NCI-H82 treated with DMSO at 0.1 percent for 48 hours (cell line): ENCODE measurements around the gene KCTD14.
"Not testable (repeated sequence)": the region's sequence is repeated elsewhere in the genome, so short reads cannot be mapped to it uniquely, and the experiment has no call there.

Experiments used
- DNase-seq: peaks from one replicate; lab custom pipeline; 2025; ENCODE audit not compliant: unreplicated experiment; lab: John Stamatoyannopoulos, UW

Gene KCTD14

DNA sequence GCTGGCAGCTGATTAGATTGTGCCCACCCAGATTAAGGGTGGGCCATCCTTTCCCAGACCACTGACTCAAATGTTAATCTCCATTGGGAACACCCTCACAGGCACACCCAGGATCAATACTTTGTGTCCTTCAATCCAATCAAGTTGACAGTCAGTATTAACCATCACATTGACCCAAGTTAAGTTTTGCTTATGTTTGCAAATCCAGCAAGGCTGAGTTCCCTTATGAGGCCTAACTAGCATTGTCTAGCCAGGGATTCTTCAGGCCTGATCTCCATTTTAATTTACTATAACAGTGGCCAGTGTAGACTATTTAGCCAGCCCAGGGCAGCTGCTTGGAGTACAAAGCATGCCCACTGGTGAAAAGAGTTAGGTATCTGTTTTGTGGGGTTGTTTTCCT lies 2.3 kb upstream of the KCTD14 start:
- no peak for DNase-seq

DNA sequence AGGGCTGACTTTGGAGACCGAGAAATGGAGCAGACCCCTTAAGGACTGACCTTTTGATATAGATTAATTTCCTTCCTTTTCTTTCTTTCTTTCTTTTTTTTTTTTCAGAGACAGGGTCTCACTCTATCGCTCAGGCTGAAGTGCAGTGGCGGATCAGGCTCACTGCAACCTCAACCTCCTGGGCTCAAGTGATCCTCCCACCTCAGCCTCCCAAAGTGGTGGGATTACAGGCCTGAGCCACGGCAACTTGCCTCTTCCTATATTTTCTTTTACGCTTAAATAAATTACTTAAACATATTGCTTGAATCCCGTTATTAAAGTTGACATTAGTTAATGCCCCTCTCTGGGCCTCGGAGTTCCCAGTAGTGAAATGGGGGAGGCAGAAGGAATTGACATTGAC lies 350 bp upstream of the KCTD14 start:
- no peak for DNase-seq

DNA sequence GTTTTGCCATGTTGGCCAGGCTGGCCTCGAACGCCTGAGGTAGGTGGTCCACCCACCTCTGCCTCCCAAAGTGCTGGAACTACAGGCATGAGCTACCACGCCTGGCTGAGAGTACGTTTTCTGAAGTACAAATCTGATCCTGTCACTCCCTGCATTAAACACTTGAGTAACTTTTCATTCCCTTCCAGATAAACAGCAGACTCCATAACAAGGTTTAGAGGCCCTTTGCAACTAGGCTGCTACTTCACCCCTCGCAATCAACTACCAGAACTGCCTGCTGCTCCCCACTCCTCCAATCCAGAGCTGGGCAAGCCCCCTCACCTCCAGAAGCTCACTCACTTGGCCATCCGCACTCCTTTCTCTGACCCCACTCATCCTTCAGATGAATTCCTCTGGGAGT lies 1.5 kb downstream of the KCTD14 start:
- no peak for DNase-seq

DNA sequence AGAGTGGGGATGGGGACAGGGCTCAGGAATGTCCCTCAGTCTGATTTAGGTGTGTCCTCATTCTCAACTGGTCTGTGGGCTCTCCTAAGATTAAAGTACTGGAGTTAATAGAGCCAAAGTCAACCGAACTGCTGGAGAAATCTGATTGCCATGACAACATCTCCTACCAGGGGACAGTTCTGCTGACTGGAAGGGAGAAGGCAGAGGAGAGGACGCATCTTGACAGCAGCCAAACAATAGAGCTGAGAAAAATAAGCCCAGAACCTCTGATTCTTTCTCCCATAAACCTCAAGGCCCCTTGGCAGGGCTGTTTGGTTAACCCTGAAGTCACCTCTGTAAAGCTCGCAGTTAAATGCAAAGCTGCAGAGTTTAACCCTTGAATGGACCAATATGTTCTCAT lies 2.8 kb downstream of the KCTD14 start:
- DNase-seq: no peak

DNA sequence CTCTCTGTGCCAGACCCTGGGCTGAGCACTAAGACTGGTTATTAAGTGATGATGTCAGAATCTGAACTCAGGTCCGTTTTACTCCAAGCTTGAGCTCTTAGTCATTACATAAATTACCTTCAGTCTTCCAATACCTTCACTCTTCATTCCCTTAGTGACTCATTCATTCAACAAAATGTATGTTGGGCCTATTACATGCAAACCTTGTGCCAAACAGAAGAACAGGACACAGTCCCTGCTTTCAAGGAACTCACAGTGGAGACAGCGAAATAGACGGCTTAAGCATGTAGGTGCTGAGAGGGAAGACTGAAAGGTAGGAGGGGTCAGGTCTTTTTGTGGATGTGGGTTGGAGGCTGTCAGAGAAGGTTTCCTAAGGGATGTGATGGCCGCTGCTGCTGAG lies 3.3 kb downstream of the KCTD14 start:
- DNase-seq: no peak

DNA sequence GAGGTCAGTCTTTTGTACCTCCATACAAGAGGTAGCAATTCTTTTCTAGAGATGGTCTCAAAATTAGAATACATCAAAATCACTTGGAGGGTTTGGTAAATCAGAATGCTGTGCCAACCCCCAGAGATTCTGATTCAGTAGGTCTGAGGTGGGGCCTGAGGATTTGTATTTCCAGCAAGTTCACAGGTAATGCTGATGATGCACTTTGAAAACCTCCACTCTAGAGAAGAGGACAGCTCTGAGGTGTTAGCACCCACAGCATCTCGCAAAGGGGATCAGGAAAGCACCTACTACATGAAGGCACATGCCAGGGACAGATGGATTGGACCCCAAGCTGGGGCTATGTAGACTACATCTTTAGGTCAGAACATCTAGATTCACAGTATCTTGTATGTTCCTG lies 7.2 kb downstream of the KCTD14 start:
- DNase-seq: no peak

DNA sequence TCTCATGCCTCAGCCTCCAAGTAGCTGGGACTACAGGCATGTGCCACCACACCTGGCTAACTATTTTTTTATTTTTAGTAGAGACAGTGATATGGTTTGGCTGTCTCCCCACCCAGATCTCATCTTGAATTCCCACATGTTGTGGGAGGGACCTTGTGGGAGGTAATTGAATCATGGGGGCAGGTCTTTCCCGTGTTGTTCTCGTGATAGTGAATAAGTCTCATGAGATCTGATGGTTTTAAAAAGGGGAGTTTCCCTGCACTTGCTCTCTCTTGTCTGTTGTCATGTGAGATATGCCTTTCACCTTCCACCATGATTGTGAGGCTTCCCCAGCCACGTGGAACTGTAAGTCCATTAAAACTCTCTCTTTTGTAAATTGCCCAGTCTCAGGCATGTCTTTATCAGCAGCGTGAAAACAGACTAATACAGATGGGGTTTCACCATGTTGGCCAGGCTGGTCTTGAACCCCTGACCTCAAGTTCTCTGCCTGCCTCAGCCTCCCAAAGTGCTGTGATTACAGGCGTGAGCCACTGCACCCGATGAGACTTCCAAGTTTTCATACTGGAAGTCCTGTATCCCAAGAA lies 8.0 kb downstream of the KCTD14 start:
- DNase-seq: not testable (repeated sequence)

GRCh38 chr11:78011301-78011700 lies 11.8 kb downstream of the KCTD14 start:
- DNase-seq: no peak

GRCh38 chr11:78010755-78011154 lies 12.3 kb downstream of the KCTD14 start:
- DNase-seq: no peak

DNA sequence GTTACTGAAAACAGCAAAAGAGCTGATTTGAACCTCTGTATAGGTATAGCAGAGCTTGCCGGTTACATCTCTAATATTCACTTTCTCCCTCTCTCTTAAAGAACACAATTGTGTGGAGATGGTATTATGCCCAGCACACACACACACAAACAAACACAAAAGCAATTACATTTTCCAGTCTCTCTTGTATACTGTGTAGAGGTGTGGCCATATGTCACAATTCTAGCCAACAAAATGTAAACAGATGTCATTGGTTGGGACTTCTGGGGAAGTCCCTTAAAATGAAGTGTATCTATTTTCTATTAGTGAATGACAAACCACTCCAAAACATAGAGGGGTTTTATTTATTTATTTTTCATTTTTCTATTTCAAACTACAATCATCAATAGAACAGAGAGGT lies 12.8 kb downstream of the KCTD14 start:
- DNase-seq: no peak

DNA sequence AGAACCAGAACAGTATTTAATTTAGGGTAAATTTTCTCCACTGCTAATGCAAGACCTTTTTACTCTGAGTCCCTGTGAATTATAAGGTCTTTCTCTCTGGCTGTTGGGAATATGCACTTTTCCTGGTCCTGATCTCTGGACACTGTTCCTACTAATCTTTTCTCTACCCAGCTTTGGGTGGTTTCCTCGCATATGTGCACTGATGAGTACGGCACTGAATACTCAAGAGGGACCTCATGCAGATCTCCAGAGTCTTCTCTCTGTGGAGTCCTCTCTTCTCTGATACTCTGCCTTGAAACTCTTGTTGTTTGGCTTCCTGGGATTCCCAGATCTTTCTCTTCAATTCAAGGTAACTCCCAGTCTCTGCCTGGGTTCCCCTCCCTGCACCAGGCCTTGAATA lies 14.0 kb downstream of the KCTD14 start:
- DNase-seq: no peak

GRCh38 chr11:78000193-78000592 lies 22.9 kb downstream of the KCTD14 start:
- DNase-seq: peak; percentile 62

DNA sequence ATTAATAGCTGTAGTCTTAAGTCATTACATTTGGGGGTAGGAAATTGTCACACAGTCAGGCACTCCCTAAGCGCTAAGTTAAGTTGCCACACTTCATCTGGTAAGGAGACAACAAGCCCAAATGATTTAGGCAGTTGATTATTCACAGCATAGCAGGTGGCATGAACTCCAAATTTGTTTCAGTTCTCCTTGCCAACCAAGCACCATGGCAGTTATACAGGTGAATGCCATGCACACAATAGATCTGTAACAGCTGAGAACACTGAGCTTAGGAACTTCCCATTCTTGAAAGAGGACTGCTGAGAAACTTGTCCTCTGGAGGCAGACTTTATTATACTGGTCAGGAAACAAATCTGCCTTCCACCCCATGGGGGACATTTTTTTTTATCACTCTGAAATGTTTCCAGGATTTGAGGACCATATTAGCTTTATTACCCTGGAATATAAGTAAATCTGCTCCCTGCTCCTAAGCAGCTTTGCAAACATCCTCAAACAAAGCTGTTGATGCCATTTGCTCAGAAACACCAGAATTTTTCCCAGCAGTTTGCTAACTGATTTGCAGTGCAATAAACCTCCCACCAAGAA lies 23.5 kb downstream of the KCTD14 start:
- DNase-seq: no peak

DNA sequence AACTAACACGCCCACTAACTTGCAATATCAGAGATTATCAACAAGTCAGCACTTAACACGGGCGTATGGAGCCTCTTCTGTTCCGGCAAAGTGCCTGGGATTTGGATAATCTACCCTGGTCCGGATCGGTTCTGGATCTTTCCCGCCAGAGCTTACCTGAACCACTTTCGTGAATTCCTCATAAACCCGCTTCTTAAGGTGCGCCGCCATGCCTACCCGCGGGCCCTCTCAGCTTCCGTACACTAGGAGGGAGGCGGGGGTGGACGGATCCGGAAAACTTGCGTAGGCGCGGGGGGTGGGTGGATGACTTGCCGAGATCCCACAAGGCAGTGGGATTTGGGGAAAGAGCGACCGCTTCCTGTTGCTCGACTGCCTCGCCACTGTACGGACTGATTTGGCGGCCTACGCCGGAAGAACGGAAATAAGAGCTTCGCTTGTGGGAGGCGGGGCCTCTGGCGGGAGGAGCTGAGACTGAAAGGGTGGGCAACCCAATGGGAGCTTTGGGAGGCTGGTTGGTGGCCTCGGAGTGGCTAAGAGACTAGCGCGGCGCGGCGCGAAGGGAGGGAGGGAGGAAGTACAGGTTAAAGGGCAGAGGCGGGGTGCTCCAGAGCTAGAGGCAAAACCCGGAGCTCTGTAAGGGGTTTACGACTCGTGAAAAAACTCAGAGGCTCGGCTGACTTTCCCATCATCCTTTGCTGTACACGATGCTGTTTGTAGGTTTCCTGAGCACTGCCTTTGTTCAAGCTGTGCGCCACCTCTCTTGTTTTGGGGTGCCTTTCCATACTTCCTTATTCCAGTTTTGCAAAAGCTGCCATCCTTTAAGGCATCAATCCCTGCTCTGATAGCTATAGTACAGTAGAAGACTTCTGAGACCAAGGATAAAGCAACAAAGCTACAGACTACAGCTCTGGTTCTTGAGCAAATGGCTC lies 28.4 kb downstream of the KCTD14 start, which contains the start of gene INTS4:
INTS4 (minus strand) TSS at position 235 of the 929 bp plus-strand sequence; CDS start at position 210, 25 bp downstream.
- peak; percentile 98 for DNase-seq

DNA sequence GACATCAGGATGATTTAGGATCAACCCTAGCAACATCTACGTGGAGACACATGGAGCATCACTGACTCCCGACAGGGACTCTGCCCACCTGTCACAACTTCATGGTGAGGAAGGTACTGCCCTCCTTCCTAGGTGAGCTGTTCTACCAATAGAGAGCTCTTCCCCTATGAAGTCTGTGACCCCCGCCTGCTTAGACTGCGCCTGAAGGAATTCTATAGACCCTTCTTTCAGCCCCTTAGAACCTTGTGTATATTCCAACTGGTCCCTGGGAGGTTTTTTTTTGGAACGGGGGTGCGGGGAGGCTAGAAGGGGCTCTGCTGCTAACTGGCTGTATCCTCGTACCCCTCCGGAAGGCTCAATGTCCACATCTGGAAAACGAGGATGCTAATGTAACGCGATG lies 29.2 kb downstream of the KCTD14 start:
- DNase-seq: no peak

DNA sequence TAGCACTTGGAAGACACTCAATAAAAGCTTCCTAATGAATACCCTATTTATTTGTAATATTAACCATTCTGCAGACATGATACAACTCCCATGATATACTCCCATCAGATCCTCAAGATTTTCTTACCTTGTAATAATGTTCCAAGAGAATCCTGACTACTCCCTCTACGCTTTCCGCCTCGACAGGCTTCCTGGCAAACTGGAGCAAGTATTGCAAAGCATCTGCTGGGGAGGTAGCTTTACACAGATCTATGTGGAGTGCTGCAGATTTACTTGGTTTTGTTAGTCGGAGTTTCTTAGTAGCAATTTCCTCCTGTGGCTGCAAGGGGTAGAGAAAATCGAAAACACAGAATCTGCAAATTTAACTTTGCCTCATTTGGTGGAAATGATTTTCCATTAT lies 32.1 kb downstream of the KCTD14 start:
- DNase-seq: no peak

DNA sequence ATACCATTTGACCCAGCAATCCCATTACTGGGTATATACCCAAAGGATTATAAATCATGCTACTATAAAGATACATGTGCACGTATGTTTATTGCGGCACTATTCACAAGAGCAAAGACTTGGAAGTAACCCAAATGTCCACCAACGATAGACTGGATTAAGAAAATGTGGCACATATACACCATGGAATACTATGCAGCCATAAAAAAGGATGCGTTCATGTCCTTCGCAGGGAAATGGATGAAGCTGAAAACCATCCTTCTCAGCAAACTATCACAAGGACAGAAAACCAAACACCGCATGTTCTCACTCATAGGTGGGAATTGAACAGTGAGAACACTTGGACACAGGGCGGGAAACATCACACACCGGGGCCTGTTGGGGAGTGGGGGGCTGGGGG lies 36.6 kb downstream of the KCTD14 start:
- DNase-seq: not testable (repeated sequence)

DNA sequence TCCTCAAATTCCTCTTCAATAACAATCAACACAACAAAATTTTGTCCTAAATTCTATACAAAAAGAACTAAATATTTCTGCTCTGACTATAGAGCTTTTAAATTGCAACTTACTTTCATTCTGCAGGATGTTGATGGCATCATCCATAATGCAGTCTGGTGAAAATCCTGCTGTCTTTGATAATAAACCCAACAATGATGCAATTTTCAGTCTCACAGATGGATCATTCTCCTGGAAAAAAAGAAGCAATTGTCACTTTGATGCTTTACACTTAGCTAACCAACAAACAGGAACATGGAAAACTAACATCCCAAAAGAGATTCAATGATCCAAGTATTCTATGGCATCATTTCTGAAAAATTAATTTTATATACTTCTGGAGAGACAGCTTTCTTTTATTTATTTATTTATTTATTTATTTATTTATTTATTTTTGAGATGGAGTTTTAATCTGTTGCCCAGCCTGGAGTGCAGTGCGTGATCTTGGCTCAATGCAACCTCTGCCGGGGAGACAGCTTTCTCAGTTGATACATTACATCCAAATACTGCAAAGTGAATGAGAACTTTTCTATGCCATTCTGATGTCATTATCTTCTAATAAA lies 41.6 kb downstream of the KCTD14 start:
- no peak for DNase-seq

DNA sequence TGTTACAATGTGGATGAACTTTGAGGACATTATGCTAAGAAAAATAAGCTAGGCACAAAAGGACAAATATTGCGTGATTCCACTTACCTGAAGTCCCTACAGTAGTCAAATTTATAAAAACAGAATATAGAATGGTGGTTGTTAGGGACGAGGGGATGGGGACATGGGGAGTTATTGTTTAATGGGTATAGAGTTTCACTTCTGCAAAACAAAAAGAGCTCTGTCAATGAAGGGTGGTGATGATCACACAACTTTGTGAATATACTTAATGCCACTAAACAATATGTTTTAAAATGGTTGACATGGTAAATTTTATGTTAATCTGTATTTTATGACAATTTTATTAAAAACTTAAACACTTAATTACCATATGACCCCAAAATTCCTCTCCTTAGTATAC lies 54.7 kb downstream of the KCTD14 start:
- DNase-seq: no peak

DNA sequence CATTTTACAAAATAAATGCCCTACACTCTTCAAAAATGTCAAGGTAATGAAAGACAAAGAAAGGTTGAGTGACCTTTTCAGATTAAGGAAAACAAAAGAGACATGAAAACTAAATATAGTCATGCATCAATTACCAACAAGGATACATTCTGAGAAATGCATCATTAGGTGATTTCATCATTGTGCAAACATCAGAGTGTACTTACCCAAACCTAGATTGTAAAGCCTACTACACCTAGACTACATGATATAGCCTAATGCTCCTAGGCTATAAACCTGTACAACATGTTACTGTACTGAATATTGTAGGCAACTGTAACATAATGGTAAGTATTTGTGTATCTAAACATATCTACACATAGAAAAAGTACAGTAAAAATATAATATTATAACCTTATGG lies 55.3 kb downstream of the KCTD14 start:
- no peak for DNase-seq

- no peak for DNase-seq
Measured at GRCh38 chr11:77967121-77967520, 56.0 kb downstream of the KCTD14 start.

- DNase-seq: no peak
Measured at GRCh38 chr11:77966338-77966737, 56.7 kb downstream of the KCTD14 start.
